Measurements from ENCODE around the gene MORC3. TPM values are rescaled to one million over a fixed set of nuclear protein-coding genes. Genes with fewer than 3 reads are reported as not detected.
"Not testable (repeated sequence)": the region's sequence is repeated elsewhere in the genome, so short reads cannot be mapped to it uniquely, and the experiment has no call there.

The MORC3 gene
- total RNA-seq, 2 donors from 2014 or later: 16.9 to 46.1 TPM

- peaks cover 9% of the 10 kb centered on the region for H3K4me1 ChIP-seq
- H3K36me3 ChIP-seq (replicated peaks in 1 of 2; ENCODE audit: insufficient read depth in 1 of 2, low read depth in 2 of 2): no peaks in the 10 kb centered on the region
- no peak overlapping the region for H3K4me3 ChIP-seq
- peak; percentile 39 to 55 (median 50) for DNase-seq
- TF ChIP-seq POLR2A (IDR thresholded peaks at IDR 0.05) (no peak), CTCF (IDR thresholded peaks at IDR 0.05) (peak in 4 of 7 experiments; percentile 32 to 33 (median 32))
- H3K9me3 ChIP-seq: no peaks in the 10 kb centered on the region
- no peaks in the 10 kb centered on the region for H3K27me3 ChIP-seq
- WGBS, 2 donors: 54 to 65% methylated on average over 7 to 10 of the region's 10 CpGs
- peak; percentile 53 for ATAC-seq
- intact Hi-C loops (cut with DNase I): no loop called here
- peak overlapping the region in 2 of 4 donors; percentile 58 to 69 for H3K27ac ChIP-seq
These were observed 68.8 kb downstream of the MORC3 start for GRCh38 chr21:36388835-36389234.

GRCh38 chr21:36391649-36392048, 71.7 kb downstream of the MORC3 start:
- H3K27me3 ChIP-seq; H3K9me3 ChIP-seq; H3K36me3 ChIP-seq (replicated peaks in 1 of 2; ENCODE audit: insufficient read depth in 1 of 2, low read depth in 2 of 2); H3K4me3 ChIP-seq; intact Hi-C loops (cut with DNase I); ATAC-seq; DNase-seq; H3K27ac ChIP-seq; H3K4me1 ChIP-seq: not testable (repeated sequence)
- 94 to 98% methylated on average over 6 of the region's 6 CpGs for WGBS, 2 donors

- DNase-seq (no peak), ATAC-seq (no peak)
- Histone ChIP-seq H3K4me3 (no peak overlapping the region), H3K27me3 (no peaks in the 10 kb centered on the region), H3K9me3 (no peaks in the 10 kb centered on the region), H3K36me3 (replicated peaks in 1 of 2; ENCODE audit: insufficient read depth in 1 of 2, low read depth in 2 of 2) (no peaks in the 10 kb centered on the region), H3K27ac (no peak overlapping the region), H3K4me1 (no peaks in the 10 kb centered on the region)
- no peak for TF ChIP-seq POLR2A (IDR thresholded peaks at IDR 0.05)
- intact Hi-C loops (cut with DNase I): no loop called here
- WGBS, 2 donors: 88 to 94% methylated on average over 6 of the region's 6 CpGs
These were observed 75.5 kb downstream of the MORC3 start for GRCh38 chr21:36395353-36396111.

- no peak overlapping the region for H3K27ac ChIP-seq
- no peaks in the 10 kb centered on the region for H3K9me3 ChIP-seq
- intact Hi-C loops (cut with DNase I): no loop called here
- no peak for ATAC-seq
- no peak for TF ChIP-seq POLR2A (IDR thresholded peaks at IDR 0.05)
- 94 to 97% methylated on average over 3 of the region's 3 CpGs for WGBS, 2 donors
- no peak overlapping the region for H3K4me3 ChIP-seq
- H3K27me3 ChIP-seq: no peaks in the 10 kb centered on the region
- no peaks in the 10 kb centered on the region for H3K36me3 ChIP-seq (replicated peaks in 1 of 2; ENCODE audit: insufficient read depth in 1 of 2, low read depth in 2 of 2)
- no peaks in the 10 kb centered on the region for H3K4me1 ChIP-seq
- no peak for DNase-seq
These were observed 76.3 kb downstream of the MORC3 start for GRCh38 chr21:36396325-36396724.

- no peak for ATAC-seq
These were observed 77.0 kb downstream of the MORC3 start for GRCh38 chr21:36396971-36397370.

GRCh38 chr21:36397606-36398005, 77.6 kb downstream of the MORC3 start:
- Histone ChIP-seq H3K36me3 (replicated peaks in 1 of 2; ENCODE audit: insufficient read depth in 1 of 2, low read depth in 2 of 2) (no peaks in the 10 kb centered on the region), H3K4me1 (no peaks in the 10 kb centered on the region), H3K9me3 (no peaks in the 10 kb centered on the region), H3K4me3 (no peak overlapping the region), H3K27me3 (no peaks in the 10 kb centered on the region), H3K27ac (no peak overlapping the region)
- WGBS, 2 donors: 79 to 81% methylated on average over 5 of the region's 5 CpGs
- intact Hi-C loops (cut with DNase I): no loop called here
- DNase-seq: no peak
- no peak for TF ChIP-seq POLR2A (IDR thresholded peaks at IDR 0.05)
- TF ChIP-seq CTCF (IDR thresholded peaks at IDR 0.05): no peak
- no peak for ATAC-seq

More at GRCh38 chr21:36396971-36397370, 77.0 kb downstream of the MORC3 start:
- WGBS, 2 donors: 93 to 95% methylated on average over 4 of the region's 4 CpGs
- Histone ChIP-seq H3K27ac (no peak overlapping the region), H3K27me3 (no peaks in the 10 kb centered on the region), H3K9me3 (no peaks in the 10 kb centered on the region), H3K4me1 (no peaks in the 10 kb centered on the region), H3K4me3 (no peak overlapping the region), H3K36me3 (replicated peaks in 1 of 2; ENCODE audit: insufficient read depth in 1 of 2, low read depth in 2 of 2) (no peaks in the 10 kb centered on the region)
- no peak for TF ChIP-seq CTCF (IDR thresholded peaks at IDR 0.05)
- TF ChIP-seq POLR2A (IDR thresholded peaks at IDR 0.05): no peak
- intact Hi-C loops (cut with DNase I): no loop called here
- no peak for DNase-seq

- H3K27me3 ChIP-seq; DNase-seq; H3K27ac ChIP-seq; H3K36me3 ChIP-seq (replicated peaks in 1 of 2; ENCODE audit: insufficient read depth in 1 of 2, low read depth in 2 of 2); intact Hi-C loops (cut with DNase I); H3K4me1 ChIP-seq; ATAC-seq; H3K9me3 ChIP-seq; H3K4me3 ChIP-seq: not testable (repeated sequence)
- WGBS, 2 donors: 94 to 100% methylated on average over 7 to 9 of the region's 9 CpGs
These were observed 79.7 kb downstream of the MORC3 start for GRCh38 chr21:36399736-36400135.

All from body of pancreas (tissue), 4 donors.